ENCODE measurements around the gene SDHAF1. TPM values are rescaled to one million over a fixed set of nuclear protein-coding genes. Genes with fewer than 3 reads are reported as not detected.
A peak's percentile ranks its signal among the peaks of the same experiment; 100 is the strongest.

Gene SDHAF1
- total and polyA plus RNA-seq, 2 donors (not counting 3 experiments of a cell fraction or from before 2014, with no cell fraction given): 10.3 to 16.2 TPM

GRCh38 chr19:35975608-35976214 lies 19.3 kb upstream of the SDHAF1 start:
- dilution Hi-C loops (cut with MboI; ENCODE audit: extremely low pct_ligation_motif_present, low sequenced_read_pairs): no loop called here
- Histone ChIP-seq H3K9me1 (replicated peaks; ENCODE audit: control insufficient read depth, extremely low read depth, insufficient read depth, low read length) (no peaks in the 10 kb centered on the region), H3K4me1 (ENCODE audit: control insufficient read depth, extremely low read depth, insufficient read depth, low read length) (no peaks in the 10 kb centered on the region), H3K36me3 (ENCODE audit: control insufficient read depth in 2 of 2, extremely low read depth in 1 of 2, insufficient read depth in 2 of 2, low read length in 2 of 2) (no peaks in the 10 kb centered on the region), H3K9ac (replicated peaks; ENCODE audit: extremely low read depth, insufficient read depth, low read length) (no peak overlapping the region), H3K27me3 (ENCODE audit: control insufficient read depth in 2 of 2, insufficient read depth in 2 of 2, low read length in 2 of 2) (no peaks in the 10 kb centered on the region), H3K9me3 (replicated peaks; ENCODE audit: control insufficient read depth, insufficient read depth, low read length) (no peaks in the 10 kb centered on the region), H3K4me3 (replicated peaks in 1 of 3; ENCODE audit: insufficient read depth in 1 of 3, low read depth in 1 of 3, low read length in 3 of 3) (no peak overlapping the region), H4K20me1 (replicated peaks; ENCODE audit: control insufficient read depth, extremely low read depth, insufficient read depth, low read length) (no peaks in the 10 kb centered on the region), H2AFZ (ENCODE audit: low read depth, low read length) (no peak overlapping the region), H3K27ac (ENCODE audit: insufficient read depth, low read depth, low read length) (no peak overlapping the region), H3K79me2 (ENCODE audit: control insufficient read depth, insufficient read depth, low read length) (no peaks in the 10 kb centered on the region), H3K4me2 (ENCODE audit: insufficient read depth, low read length) (no peak overlapping the region)
- no TSS peak for BruUV-seq (replicated peaks)
- FAIRE-seq (peak; percentile 62), DNase-seq (ENCODE audit: low read depth, low spot score) (peak; percentile 13)
- POLR2A ChIA-PET: no interaction called here
- TF ChIP-seq MYC (IDR thresholded peaks at IDR 0.05; ENCODE audit: low read depth, low read length) (no peak), CTCF (IDR thresholded peaks at IDR 0.05; ENCODE audit: extremely low read depth in 1 of 2, insufficient read depth in 1 of 2, low read depth in 1 of 2, low read length in 2 of 2) (no peak), POLR2A (IDR thresholded peaks at IDR 0.05; ENCODE audit: low read depth, low read length) (no peak), JUN (IDR thresholded peaks at IDR 0.05; ENCODE audit: borderline replicate concordance, insufficient read depth, insufficient read length, low read depth) (no peak), GATA2 (IDR thresholded peaks at IDR 0.05; ENCODE audit: insufficient read depth, insufficient read length, low read depth, low read length) (no peak), FOS (IDR thresholded peaks at IDR 0.05; ENCODE audit: borderline replicate concordance, insufficient read depth, low read length) (no peak), EZH2 (IDR thresholded peaks at IDR 0.05; ENCODE audit: borderline replicate concordance, low read depth, low read length, severe bottlenecking) (no peak), POLR2AphosphoS5 (IDR thresholded peaks at IDR 0.05; ENCODE audit: insufficient read depth, low read depth, low read length) (no peak), MAX (IDR thresholded peaks at IDR 0.05; ENCODE audit: insufficient read depth, insufficient read length) (no peak)
- CTCF ChIA-PET: interaction anchor here (1.0 to 1.2 kb wide), 2 partner anchors 10 to 18 kb away, joined by 4 read pairs; no protein-coding TSS in a partner anchor
- intact Hi-C loops (cut with micrococcal nuclease): loop anchor here (1.0 kb wide), 1 partner anchor 12 kb away; no protein-coding TSS in a partner anchor
